GM19324 (cell line): ENCODE data around the gene VASN.
"Not testable (repeated sequence)": the region's sequence is repeated elsewhere in the genome, so short reads cannot be mapped to it uniquely, and the experiment has no call there.

Source experiments
- ATAC-seq: cut with Tn5 transposase; IDR thresholded peaks from one replicate; pipeline ENCODE4 v1.9.1; 2021; ENCODE audit warnings: mild to moderate bottlenecking, moderate library complexity; ENCODE audit not compliant: unreplicated experiment, low FRiP score

VASN gene

GRCh38 chr16:4383591-4384444, 12.2 kb downstream of the VASN start:
- no peak for ATAC-seq

GRCh38 chr16:4384509-4384942, 12.9 kb downstream of the VASN start:
- ATAC-seq: no peak

- ATAC-seq: no peak
Observed at GRCh38 chr16:4385066-4385788, 13.6 kb downstream of the VASN start.

GRCh38 chr16:4385789-4386450, 14.3 kb downstream of the VASN start:
- no peak for ATAC-seq

- ATAC-seq: no peak
Observed at GRCh38 chr16:4386451-4386805, 14.8 kb downstream of the VASN start.

GRCh38 chr16:4386951-4387565, 15.4 kb downstream of the VASN start:
- ATAC-seq: no peak

GRCh38 chr16:4387781-4388180, 16.1 kb downstream of the VASN start:
- no peak for ATAC-seq

GRCh38 chr16:4388271-4389021, 16.8 kb downstream of the VASN start:
- ATAC-seq: no peak

GRCh38 chr16:4389051-4389955, 17.7 kb downstream of the VASN start:
- no peak for ATAC-seq

- no peak for ATAC-seq
Observed at GRCh38 chr16:4390266-4391260, 18.9 kb downstream of the VASN start.

- ATAC-seq: no peak
Observed at GRCh38 chr16:4391631-4392381, 20.2 kb downstream of the VASN start.

GRCh38 chr16:4392382-4393239, 21.0 kb downstream of the VASN start:
- ATAC-seq: no peak

GRCh38 chr16:4393240-4393600, 21.6 kb downstream of the VASN start:
- ATAC-seq: no peak

GRCh38 chr16:4393850-4394249, 22.2 kb downstream of the VASN start:
- ATAC-seq: not testable (repeated sequence)

GRCh38 chr16:4395055-4395726, 23.5 kb downstream of the VASN start:
- ATAC-seq: no peak
